NCI-H446 (cell line): Measurements from ENCODE around the gene BRICD5.

Experiments used
- DNase-seq, 2 experiments: peaks; one replicate each; lab custom pipeline; 2025; lab: John Stamatoyannopoulos, UW

BRICD5 gene

GRCh38 chr16:2237493-2238149, 27.0 kb upstream of the BRICD5 start:
- no peak for DNase-seq

DNA sequence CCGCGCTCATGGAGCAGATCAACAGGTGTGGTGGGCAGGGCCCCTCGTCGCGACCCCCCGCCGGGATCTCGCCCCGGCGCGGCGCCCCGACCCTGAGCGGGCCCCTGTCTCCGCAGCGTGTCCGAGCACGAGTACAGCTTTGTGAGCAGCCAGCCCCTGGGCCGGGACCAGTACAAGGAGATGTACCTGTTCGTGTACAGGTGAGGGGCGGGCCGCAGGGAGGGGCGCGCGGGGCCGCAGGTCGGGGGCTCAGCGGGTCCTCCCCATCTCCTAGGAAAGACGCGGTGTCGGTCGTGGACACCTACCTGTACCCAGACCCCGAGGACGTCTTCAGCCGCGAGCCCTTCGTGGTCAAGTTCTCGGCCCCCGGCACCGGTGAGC, 26.4 kb upstream of the BRICD5 start:
- DNase-seq = no peak

DNA sequence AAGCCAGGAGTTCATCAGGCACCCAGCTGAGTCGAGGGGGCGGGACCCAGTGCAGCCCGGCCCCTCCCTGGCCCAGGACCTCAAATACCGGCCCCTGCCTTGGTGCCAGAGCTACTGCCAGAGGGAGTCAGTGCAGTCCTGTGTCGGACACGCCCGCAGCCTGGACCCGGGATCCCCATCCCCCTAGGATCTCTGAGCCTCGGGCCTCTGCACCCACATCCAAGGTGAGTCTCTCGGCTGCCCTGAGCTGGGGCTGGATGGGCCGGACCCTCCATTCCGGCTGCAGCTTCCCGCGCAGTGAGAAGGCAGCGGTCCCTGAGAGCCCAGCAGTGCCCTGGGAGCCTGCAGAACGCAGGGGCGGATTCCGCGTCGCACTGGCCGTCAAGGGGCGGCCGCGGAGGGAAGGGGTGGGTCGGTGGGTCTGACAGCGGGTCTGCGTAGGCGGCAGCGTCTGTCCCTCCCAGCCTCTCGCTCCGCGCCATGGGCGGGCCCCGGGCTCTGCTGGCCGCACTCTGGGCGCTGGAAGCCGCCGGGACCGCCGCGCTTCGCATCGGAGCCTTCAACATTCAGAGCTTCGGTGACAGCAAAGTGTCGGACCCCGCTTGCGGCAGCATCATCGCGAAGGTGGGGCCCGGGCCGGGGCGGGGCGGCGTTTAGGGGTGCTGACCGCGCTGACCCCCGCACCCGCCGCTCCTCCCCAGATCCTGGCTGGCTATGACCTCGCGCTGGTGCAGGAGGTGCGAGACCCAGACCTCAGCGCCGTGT, 25.9 kb upstream of the BRICD5 start, which contains the start of gene DNASE1L2:
DNASE1L2 (plus strand) TSS at position 108 of the 765 bp plus-strand sequence; CDS start at position 481, 373 bp downstream.
- no peak for DNase-seq

DNA sequence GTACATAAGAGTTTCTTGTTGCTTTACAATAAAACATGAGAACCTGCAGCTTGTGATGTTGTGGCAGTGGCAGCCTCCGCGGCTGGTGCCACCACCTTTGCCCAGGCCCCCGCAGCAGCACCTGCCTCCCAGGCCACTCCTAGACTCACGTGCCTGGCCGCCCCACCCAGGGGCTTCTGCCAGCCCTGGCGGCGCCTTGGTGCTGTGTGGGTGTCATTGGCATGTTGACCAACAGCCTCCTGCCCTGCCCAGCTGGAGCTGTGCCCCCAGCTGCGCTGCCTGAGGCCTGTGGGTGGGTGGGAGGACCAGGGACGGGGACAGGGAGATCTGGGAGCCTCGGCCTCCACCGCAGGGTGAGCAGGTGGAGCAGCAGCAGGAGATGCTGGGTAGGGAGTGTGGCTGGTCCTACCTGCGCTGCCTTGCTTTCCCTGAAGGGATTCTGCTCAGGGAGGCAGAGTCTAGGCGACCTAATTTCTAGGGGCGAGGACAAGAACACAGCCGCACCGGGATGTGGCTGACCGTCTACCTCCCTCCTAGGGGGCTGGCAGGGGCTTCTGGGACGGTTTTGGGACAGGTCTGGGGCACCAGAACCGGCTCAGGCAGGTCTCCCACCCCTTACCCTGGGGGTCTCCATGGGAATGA, 25.2 kb upstream of the BRICD5 start:
- DNase-seq = no peak

DNA sequence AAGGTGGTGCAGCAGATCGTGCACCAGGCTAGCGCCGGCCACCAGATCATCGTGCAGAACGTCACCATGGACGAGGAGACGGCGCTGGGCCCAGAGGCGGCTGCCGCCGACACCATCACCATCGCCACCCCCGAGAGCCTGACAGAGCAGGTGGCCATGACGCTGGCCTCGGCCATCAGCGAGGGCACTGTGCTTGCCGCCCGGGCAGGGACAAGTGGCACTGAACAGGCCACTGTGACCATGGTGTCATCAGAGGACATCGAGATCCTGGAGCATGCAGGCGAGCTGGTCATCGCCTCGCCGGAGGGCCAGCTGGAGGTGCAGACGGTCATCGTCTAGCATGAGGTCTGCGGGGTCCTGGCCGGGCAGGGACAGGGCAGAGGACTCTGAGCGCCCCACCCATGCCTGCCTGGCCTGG, 24.6 kb upstream of the BRICD5 start:
- DNase-seq = no peak

GRCh38 chr16:2234813-2235170, 24.1 kb upstream of the BRICD5 start:
- DNase-seq = no peak

GRCh38 chr16:2233872-2234812, 23.5 kb upstream of the BRICD5 start:
- DNase-seq = no peak

DNA sequence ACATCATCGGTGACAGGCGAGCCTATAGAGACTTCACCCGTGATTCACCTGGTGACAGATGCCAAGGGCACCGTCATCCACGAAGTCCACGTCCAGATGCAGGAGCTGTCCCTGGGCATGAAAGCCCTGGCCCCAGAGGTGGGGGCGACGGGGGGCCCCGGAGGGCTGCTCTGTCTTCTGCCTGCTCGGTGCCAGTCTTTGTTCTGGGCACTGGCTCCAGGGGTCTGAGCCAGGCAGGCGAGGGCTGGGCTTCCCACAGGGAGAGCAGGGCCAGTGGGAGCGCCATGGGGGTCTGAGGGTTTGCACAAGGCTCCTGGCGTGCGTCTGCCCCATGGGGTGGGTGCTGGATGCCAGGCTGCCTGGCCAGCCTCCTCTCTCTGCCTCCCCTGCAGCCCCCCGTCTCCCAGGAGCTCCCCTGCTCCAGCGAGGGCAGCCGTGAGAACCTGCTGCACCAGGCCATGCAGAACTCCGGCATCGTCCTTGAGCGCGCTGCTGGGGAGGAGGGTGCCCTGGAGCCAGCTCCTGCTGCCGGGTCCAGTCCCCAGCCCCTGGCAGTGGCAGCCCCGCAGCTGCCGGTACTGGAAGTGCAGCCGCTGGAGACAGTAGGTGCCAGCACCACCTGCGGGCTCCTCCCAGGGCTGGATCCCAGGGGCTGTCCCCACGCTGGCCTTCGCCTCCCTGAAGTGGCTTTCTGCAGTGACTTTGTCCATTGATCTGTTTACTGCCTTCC, 22.5 kb upstream of the BRICD5 start:
- no peak for DNase-seq

- no peak for DNase-seq
These were observed 21.7 kb upstream of the BRICD5 start for GRCh38 chr16:2232094-2232990.

- no peak for DNase-seq
These were observed 20.6 kb upstream of the BRICD5 start for GRCh38 chr16:2231016-2231931.

- no peak for DNase-seq
These were observed 19.7 kb upstream of the BRICD5 start for GRCh38 chr16:2230376-2230775.

GRCh38 chr16:2229632-2230250, 19.1 kb upstream of the BRICD5 start:
- DNase-seq = no peak

- DNase-seq = no peak
These were observed 18.4 kb upstream of the BRICD5 start for GRCh38 chr16:2229091-2229490.

GRCh38 chr16:2228161-2228824, 17.6 kb upstream of the BRICD5 start:
- DNase-seq = no peak

DNA sequence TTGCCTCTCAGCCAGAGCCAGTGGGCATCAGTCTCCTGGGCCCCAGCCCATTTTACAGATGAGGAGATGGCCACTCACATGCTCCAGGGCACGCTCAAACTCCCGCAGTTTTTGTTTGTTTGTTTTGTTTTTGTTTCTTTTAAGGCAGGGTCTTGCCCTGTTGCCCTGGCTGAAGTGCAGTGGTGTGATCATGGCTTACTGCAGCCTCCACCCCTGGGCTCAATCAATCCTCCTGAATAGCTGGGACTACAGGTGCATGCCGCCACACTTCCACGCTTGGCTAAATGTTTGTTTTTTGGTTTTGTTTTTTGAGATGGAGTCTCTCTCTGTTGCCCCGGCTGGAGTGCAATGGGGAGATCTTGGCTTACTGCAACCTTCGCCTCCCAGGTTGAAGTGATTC, 16.3 kb upstream of the BRICD5 start:
- DNase-seq = no peak

DNA sequence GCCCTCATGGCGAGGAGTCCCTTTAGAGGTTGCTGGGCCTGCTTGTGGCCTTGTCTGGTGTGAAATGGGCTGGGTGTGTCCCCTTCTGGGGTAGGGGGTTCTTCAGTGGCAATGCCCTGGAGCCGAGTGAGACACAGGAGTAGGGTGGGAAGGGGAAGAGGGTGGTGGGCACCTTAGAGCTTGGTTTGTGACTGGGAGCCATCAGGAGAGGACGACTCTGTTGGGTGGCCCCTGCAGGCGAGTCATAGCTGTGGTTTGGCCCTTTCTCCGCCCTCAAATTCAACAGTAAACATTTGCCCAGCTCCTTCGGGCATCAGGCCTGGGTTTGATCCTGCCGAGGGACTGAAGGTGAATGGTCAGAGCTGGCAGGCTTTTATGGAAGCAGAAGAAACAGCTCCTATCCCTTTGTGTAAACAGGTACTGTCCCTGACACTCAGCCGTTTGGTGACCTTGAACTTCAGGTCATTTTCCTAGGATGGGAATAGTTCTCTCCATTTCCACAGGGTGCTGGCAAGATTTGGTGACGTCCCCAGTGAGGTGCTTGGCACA, 15.7 kb upstream of the BRICD5 start:
- DNase-seq = no peak

GRCh38 chr16:2223942-2224486, 13.4 kb upstream of the BRICD5 start:
- peak in 1 of 2 experiments; percentile 25 for DNase-seq
